ENCODE data around the gene CACNG3.
"Not testable (repeated sequence)": the region's sequence is repeated elsewhere in the genome, so short reads cannot be mapped to it uniquely, and the experiment has no call there.

Gene CACNG3

DNA sequence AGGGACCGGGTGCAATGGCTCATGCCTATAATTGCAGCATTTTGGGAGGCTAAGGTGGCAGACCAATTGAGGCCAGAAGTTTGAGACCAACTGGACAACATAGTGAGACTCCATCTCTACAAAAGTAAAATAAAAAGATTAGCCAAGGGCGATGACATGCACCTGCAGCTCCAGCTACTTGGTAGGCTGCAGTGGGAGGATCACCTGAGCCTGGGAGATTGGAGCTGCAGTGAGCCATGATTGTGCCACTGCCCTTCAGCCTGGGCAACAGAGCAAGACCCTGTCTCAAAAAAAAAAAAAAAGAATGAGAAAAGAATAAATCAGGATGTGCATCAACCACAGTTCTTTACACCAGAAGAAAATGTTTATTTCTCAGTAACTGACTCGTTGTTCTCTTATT, 76.0 kb downstream of the CACNG3 start:
- no peak for DNase-seq (ENCODE audit: low read depth in 2 of 2, low spot score in 1 of 2)

DNA sequence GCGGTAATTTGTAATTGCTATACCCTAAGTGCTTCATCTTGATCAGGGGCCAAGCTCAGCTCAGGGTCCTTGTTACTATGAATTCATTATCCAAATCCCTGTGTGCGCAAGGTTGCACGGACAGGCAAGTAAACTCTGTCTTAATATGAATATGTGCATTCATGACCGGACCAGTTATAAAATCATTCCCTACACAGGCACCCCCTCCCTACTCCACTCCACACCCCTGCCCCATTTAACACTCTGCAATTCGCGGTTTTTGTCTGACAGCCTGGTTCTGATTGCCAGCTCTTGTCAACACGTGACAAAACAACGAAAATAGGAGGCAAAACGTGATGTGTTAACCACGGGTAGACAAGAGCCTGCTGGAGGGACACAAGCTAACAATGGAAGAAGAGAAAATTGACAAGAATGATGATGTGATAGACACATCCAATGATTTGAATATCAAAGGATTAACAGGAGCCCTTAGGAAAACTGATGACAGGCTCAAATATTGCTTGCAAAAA, 76.5 kb downstream of the CACNG3 start:
- DNase-seq (ENCODE audit: low read depth in 2 of 2, low spot score in 1 of 2), result no peak

DNA sequence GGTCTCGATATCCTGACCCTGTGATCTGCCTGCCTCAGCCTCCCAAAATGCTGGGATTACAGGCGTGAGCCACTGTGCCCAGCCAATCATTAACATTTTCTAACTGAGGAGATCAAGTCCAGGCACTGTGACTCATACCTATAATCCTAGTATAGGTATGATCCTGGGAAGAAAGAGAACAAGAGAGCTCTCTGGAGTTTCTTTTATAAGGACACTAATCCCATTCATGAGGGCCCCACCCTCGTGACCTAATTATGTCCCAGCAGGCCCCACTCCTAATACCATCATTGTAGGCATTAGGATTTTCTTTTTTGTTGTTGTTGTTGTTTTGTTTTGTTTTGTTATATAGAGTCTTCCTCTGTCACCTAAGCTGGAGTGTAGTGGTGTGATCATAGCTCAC, 80.4 kb downstream of the CACNG3 start:
- no peak for DNase-seq (ENCODE audit: low read depth in 2 of 2, low spot score in 1 of 2)

DNA sequence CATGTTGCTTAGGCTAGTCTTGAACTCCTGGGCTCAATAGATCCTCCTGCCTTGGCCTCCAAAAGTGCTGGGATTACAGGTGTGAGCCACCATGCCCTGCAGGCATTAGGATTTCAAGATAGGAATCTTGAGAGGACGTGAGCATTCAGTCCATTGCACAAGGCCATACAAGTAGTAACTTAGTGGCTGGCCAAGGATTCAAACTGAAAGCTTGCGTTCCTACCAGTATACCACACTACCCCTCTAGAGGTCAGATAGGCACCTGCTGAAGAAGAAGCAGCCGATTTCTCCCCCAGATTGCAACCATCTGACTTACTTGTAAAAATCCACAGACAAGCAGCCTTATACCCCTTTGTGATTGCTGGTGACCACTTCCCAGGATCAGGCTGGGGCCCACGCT, 80.9 kb downstream of the CACNG3 start:
- DNase-seq (ENCODE audit: low read depth in 2 of 2, low spot score in 1 of 2), result no peak

DNA sequence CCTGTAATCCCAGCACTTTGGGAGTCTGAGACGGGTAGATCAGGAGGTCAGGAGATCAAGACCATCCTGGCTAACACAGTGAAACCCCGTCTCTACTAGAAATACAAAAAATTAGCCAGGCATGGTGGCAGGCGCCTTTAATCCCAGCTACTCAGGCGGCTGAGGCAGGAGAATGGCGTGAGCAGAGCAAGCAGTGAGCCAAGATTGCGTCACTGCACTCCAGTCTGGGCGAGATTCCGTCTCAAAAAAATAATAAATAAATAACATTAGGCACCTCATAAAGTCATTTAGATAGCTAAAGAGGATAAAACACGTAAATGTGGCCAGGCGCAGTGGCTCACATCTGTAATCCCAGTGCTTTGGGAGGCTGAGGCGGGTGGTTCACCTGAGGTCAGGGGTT, 87.7 kb downstream of the CACNG3 start:
- DNase-seq (ENCODE audit: low read depth in 2 of 2, low spot score in 1 of 2), result not testable (repeated sequence)

DNA sequence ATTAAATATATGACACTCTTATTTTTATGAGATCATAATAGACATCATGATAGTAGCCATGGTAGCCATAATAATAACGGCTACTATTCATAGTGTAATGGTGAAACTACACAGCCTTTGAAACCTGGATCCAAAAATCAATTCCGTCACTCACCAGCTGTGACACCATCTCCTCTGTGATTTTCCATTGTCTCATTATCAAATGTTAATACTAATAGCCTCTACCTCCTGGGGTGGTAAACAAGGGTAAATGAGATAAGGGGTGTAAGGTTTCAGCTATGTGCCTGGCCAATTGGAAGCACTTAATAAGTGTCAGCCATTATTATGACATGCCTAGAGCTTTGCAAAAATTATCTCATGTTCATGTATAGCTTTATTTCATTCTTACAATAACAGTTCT, 88.6 kb downstream of the CACNG3 start:
- no peak for DNase-seq (ENCODE audit: low read depth in 2 of 2, low spot score in 1 of 2)

DNA sequence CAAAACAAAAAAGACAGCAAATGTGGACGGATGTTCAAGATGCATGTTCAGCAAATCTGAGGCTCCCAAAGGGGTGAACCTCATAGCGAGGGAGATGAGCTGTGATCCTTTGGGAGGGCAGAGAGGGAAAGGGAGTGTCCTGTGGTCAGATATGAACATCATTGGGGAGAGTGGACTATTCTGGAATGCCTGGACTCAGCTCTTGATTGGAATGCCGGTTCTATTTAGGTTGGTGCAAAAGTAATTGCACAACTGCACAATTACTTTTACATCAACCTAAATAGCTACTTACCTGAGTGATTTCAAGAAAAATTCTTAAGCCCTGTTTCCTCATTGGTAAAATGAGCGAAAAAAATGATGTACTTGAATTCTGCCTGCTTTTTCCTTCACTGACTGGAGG, 89.6 kb downstream of the CACNG3 start:
- DNase-seq (ENCODE audit: low read depth in 2 of 2, low spot score in 1 of 2), result no peak

DNA sequence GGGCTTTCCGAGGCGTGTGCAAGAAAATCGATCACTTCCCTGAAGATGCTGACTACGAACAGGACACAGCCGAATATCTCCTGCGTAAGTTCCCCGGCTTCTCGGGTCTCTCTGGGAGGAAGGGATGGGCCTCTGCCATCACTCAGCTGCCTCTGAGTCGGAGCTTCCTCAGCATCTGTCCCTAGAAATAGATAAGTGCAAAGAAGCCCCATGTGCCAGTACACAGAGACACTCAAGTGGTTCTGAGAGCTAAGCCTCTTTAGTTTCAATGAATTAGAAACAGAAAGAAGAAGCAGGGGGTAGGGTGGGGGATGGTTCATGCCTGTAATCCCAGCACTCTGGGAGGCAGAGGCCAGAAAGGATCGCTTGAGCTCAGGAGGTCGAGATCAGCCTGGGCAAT, 90.6 kb downstream of the CACNG3 start:
- DNase-seq (ENCODE audit: low read depth in 2 of 2, low spot score in 1 of 2), result no peak

DNA sequence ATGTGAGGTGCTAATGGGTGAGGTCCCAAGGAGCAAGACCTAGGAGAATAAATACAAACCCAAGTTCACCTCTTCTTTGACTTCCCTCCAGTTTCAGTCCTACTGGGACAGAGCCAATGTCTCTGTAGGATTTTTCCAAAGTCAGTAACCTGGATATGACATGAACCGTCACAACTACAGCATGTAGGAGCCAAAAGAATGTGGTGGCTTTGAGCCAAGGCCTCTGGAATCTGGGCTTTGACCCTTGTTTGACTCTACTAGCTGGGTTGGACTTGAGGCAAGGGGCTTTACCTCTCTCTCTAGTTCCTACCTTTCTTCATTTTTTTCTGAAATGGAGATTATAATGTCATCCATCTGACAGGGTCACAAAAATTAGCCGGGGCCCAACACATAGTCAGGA, 91.4 kb downstream of the CACNG3 start:
- no peak for DNase-seq (ENCODE audit: low read depth in 2 of 2, low spot score in 1 of 2)

DNA sequence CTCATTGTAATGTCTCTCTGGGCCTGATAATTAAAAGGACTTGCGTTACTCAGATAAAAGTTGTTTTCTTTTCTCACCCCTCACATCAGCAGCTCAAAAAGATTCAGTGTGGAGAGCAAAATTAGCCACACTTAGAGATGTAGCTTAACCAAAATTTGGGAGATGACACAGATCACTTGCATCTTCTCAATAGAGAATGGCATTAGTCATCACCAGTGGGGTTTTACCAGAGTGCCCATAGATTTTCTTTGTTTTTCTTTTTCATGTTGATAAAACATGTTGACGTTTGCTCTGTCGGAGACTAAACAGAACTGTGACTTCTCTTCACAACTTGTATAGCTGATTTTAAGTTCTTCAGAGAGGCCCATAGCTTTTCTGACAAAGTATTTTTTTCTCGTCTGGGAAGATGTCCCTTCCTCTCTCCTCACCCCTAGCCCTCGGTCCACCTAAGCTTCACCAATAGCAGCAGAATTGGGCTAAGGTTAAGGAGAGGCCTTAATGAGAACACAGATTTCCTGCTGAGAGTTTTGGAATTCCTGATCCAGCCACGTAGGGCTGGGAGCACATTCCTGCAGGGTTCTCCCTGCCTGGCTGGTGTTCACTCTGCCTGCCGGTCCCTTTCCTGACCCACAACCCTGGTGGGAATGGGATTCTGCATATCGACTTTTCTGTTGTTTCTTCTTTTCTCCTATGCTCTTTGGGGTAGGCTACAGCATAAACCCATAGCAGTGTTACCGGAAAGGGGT, 92.6 kb downstream of the CACNG3 start:
- DNase-seq (ENCODE audit: low read depth in 2 of 2, low spot score in 1 of 2), result no peak

DNA sequence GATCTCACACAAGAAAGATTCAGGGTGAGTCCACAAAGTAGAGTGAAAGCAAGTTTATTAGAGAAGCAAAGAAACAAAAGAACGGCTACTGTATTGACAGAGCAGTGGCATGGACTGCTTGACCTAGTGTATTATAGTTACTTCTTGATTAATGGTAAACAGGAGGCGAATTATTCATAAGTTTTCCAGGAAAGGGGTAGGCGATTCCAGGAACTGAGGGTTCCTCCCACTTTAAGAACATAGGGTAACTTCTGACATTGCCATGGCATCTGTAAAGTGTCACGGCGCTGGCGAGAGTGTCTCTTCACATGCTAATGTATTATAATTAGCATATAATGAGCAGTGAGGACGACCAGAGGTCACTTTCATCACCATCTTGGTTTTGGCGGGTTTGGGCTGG, 93.2 kb downstream of the CACNG3 start:
- no peak for DNase-seq (ENCODE audit: low read depth in 2 of 2, low spot score in 1 of 2)

DNA sequence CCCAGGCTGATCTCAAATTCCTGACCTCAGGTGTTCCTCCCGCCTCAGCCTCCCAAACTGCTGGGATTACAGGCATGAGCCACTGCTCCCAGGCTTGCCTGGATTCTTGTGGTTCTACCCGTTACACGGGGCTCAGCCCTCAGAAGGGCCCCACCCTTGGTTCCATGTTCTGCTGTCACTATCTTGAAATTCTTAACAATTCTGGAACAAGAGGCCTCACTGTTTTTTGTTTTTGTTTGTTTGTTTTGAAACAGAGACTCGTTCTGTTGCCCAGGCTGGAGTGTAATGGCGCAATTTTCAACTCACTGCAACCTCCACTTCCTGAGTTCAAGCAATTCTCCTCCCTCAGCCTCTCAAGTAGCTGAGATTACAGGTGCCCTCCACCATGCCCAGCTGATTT, 96.6 kb downstream of the CACNG3 start:
- DNase-seq (ENCODE audit: low read depth in 2 of 2, low spot score in 1 of 2), result no peak

DNA sequence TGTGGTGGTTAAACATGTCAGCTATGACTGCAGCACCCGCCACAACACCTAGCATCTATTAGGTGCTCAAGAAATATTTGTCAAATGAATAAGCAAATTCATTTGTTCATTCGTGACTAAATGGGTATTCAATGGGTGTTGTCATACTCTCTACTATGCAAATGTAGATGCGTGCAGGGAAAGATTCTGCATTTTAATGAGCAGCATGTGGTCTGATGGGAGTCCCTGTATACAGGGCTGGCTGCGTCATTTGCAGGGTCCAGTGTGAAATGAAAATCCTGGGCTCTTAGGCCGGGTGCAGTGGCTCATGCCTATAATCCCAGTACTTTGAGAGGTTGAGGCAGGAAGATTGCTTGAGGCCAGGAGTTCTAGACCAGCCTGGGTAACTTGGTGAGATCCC, 97.5 kb downstream of the CACNG3 start:
- DNase-seq (ENCODE audit: low read depth in 2 of 2, low spot score in 1 of 2), result no peak

DNA sequence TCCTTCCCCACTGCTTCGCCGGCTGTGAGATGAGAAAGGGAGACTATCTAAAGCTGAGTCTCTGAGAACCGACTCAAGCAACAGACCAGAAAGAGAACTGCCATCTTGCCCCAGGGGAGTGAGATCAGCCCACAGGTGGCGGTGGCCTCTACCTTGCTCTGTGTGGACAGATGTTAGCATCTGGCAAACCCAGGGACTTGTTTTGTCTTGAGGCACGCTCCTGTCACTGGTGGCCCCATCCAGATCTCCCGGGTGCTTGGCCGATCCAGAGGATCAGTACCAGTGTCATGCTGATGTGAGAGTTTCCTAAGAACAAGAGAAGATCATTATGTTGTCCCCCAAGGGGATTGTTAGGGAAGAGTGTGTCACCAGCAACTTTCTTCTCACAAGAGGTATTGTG, 101.4 kb downstream of the CACNG3 start:
- no peak for DNase-seq (ENCODE audit: low read depth in 2 of 2, low spot score in 1 of 2)

DNA sequence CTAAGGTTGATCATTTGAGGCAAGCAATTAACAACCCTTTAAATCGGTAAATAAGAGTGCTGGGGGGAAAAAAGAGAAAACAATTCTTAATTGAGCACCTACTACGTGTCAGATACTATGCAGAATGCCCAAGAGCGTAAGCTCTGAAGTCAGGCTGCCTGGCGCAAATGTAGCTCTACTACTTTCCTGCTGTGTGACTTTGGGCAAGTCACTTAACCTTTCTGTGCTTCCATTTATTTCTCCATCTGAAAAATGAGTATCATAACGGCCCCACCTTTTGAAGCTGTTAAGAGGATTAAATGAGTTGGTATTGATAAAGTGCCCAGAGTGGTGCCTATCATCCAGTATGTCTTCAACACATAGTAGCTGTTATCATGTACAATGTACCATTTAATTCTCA, 102.0 kb downstream of the CACNG3 start:
- DNase-seq (ENCODE audit: low read depth in 2 of 2, low spot score in 1 of 2), result no peak

DNA sequence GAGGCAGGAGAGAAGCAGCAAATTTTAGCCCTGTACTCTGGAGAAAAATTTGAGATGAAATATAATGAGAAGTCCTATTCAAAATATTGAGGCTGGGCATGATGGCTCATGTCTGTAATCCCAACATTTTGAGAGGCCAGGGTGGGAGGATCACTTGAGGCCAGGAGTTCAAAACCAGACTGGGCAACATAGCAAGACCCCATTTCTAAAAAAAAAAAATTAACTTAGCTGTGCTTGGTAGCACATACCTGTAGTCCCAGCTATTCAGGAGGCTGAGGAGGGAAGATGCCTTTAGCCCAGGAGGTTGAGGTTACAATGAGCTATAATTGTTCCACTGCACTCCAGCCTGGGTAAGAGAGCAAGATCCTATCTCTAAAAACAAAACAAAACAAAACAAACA, 103.4 kb downstream of the CACNG3 start:
- DNase-seq (ENCODE audit: low read depth in 2 of 2, low spot score in 1 of 2), result no peak

DNA sequence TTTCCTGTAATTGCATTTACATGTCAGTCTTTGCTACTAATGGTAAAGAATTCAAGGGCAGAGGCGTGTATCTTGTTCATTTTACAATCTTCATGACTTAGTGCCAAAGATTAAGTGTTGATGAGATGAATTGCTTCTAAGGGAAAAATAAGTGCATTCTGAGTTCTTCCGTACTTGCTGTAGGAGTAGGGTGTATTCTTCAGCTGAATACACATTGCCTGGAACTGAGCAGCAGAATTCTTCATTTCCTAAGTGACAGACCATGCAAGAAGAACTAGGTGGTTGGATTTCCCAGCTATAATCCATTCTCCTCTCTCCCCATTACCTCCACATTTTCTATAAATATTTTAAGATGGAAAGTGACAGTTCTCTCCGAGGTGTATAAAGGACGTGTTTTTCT, 104.8 kb downstream of the CACNG3 start:
- DNase-seq (ENCODE audit: low read depth in 2 of 2, low spot score in 1 of 2), result no peak

DNA sequence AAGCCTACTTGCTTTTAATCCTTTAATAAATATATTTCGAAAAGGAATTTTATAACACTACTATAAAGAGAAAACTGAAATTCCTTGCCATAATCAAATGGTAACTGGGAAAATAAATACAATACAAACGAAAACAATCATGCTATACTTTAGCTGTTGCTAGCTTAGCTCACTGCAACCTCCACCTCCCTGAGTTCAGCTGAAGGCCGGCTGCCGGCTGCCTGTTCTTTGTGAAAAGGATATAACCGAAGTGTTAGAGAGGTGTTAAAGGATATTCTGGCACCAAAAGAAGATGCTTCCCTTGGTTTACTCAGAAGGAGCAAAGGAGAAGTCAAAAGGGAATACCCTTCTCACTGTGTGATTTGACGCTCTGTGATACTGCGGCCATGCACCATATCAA, 108.5 kb downstream of the CACNG3 start:
- no peak for DNase-seq (ENCODE audit: low read depth in 2 of 2, low spot score in 1 of 2)

DNA sequence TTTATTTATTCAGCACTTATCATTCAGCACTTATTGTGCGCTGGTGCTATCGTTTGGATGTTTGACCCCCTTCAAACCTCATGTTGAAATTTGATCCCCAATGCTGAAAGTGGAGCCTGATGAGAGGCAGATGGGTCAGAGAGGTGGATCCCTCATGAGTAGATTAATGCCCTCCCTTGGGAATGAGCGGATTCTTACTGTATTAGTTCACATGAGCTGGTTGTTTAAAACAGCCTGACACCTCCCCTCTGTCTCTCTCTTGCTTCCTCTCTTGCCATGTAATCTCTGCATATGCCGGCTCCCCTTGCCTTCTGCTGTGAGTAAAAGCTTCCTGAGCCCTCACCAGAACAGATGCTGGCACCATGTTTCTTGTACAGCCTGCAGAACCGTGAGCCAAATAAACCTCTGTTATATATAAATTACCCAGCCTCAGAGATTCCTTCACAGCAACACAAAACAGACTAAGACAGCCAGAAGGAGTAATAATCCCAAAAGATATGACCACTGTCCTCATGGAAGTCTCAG, 111.1 kb downstream of the CACNG3 start:
- no peak for DNase-seq (ENCODE audit: low read depth in 2 of 2, low spot score in 1 of 2)

DNA sequence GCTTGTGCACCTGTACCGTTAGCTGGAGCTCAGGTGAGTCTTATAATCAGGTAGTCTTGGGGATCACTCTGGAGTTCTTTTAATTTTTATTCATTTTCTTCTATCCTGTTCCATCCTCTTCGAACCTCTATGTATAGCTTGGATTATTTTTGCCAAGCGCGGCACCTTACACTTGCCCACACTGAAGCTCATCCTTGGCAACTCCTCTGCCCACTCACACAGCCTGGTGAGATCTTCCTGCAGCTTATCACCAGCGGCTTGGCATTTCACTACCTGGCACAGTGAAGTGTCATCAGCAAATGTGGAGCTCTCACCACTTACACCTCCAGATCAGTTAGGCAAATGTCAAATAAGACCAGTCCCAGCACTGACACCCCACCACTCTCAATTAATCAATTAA, 116.7 kb downstream of the CACNG3 start:
- no peak for DNase-seq (ENCODE audit: low read depth in 2 of 2, low spot score in 1 of 2)

DNA sequence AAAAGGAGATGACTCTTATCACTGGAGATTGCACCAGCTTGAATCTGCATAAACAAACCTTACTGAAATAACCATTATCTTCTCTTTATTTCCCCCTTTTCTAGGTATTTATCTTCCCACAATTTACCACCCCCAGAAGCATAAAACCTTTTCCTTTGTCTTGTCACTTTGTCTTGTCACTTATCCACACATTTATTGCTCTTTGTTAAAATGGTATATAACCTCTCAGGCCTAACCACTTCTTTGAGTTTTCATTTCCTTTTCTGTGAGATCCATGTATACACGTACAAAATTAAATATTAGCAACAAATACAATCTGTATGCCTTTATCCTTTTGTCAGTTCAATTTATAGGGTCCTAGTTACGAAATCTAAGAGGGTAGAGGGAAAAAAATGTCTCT, 122.9 kb downstream of the CACNG3 start:
- DNase-seq (ENCODE audit: low read depth in 2 of 2, low spot score in 1 of 2), result no peak

DNA sequence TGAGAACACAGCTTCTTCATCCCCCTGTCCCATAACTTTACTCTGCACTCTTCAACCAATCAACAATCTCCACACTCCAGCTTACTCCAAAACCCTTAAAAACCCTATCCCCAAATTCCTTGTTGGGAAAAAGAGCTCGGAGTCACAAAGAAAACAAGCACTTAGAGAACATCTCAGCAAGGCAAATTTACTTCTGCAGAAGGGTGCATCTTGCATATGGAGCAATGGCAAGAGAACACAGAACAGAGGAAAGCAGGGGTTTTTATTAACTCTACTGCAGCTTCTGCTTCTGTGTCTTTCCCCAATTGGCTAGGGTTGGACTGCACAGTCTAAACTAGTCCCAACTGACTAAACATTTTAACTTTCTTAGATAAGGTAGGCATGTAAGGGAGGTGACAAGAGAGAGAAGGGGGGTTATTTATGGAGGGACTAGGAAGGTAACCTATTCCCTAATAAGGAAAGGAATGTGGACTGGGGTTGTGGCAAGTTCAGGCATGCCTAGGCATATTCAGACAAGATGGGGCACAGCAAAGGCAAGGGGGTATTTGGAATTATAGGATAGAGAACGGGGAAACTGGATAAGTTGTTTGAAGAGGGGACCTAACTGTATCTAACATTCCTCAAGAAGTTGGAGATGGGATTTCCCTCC, 125.5 kb downstream of the CACNG3 start:
- DNase-seq (ENCODE audit: low read depth in 2 of 2, low spot score in 1 of 2), result no peak
